ENCODE data around the gene TMEM217.
A peak's percentile ranks its signal among the peaks of the same experiment; 100 is the strongest.

TMEM217 gene

GRCh38 chr6:37243131-37243815, 14.7 kb downstream of the TMEM217 start:
- DNase-seq = no peak

GRCh38 chr6:37242429-37243052, 15.4 kb downstream of the TMEM217 start:
- no peak for DNase-seq

GRCh38 chr6:37241775-37242428, 16.0 kb downstream of the TMEM217 start:
- DNase-seq = no peak

- no peak for DNase-seq
These were observed 16.8 kb downstream of the TMEM217 start for GRCh38 chr6:37241131-37241530.

GRCh38 chr6:37239950-37240713, 17.8 kb downstream of the TMEM217 start:
- peak; percentile 46 to 59 for DNase-seq

GRCh38 chr6:37239526-37239925, 18.4 kb downstream of the TMEM217 start:
- no peak for DNase-seq

GRCh38 chr6:37238381-37238780, 19.6 kb downstream of the TMEM217 start:
- DNase-seq = no peak

- no peak for DNase-seq
These were observed 20.2 kb downstream of the TMEM217 start for GRCh38 chr6:37237789-37238188.

GRCh38 chr6:37236921-37237320, 21.0 kb downstream of the TMEM217 start:
- no peak for DNase-seq

GRCh38 chr6:37233541-37233940, 24.4 kb downstream of the TMEM217 start:
- DNase-seq = no peak

GRCh38 chr6:37232430-37233017, 25.4 kb downstream of the TMEM217 start:
- no peak for DNase-seq

- DNase-seq = peak in 1 of 2 experiments; percentile 15
These were observed 27.8 kb downstream of the TMEM217 start for GRCh38 chr6:37230104-37230503.

GRCh38 chr6:37225350-37226169, 32.4 kb downstream of the TMEM217 start:
- DNase-seq = no peak

- DNase-seq = no peak
These were observed 35.0 kb downstream of the TMEM217 start for GRCh38 chr6:37222992-37223391.

- peak; percentile 85 to 95 for DNase-seq
These were observed 35.6 kb downstream of the TMEM217 start for GRCh38 chr6:37222125-37222967.

GRCh38 chr6:37221585-37222124, 36.3 kb downstream of the TMEM217 start:
- no peak for DNase-seq

GRCh38 chr6:37218511-37218910, 39.4 kb downstream of the TMEM217 start:
- no peak for DNase-seq

GRCh38 chr6:37218061-37218460, 39.9 kb downstream of the TMEM217 start:
- no peak for DNase-seq

- DNase-seq = no peak
These were observed 45.7 kb downstream of the TMEM217 start for GRCh38 chr6:37212268-37212667.

GRCh38 chr6:37210313-37210968, 47.5 kb downstream of the TMEM217 start:
- DNase-seq = peak; percentile 47 to 82

Data from NCI-H524 (cell line).